PC-9 (cell line): ENCODE data around the gene RPL13A. TPM values are rescaled to one million over a fixed set of nuclear protein-coding genes. Genes with fewer than 3 reads are reported as not detected.
A peak's percentile ranks its signal among the peaks of the same experiment; 100 is the strongest.

Experiments
- BruUV-seq: library from RNA; stranded (reverse); fragments of 400-500 nt; replicated peaks from 2 replicates; lab custom pipeline; 2021; lab: Mats Ljungman, UMichigan
- CTCF ChIA-PET: fragments of 300-600 bp; sonication (Branson Sonifier 250); formaldehyde crosslinking; loops from one replicate; lab custom pipeline; 2022; ENCODE audit warnings: antibody characterized with exemption; lab: Charles Lee
- POLR2A ChIA-PET: fragments of 300-600 bp; sonication (Branson Sonifier 250); formaldehyde crosslinking; loops from one replicate; lab custom pipeline; 2022; ENCODE audit warnings: antibody characterized with exemption; ENCODE audit not compliant: unreplicated experiment; lab: Charles Lee
- DNase-seq, 2 experiments: peaks; one replicate each; pipeline versions ENCODE4 v3.0.0 to v3.0.0-alpha.2; 2015 to 2022; ENCODE audit warnings: mixed read lengths in 1 of 2
- H2AFZ ChIP-seq: fragments of 200-600 bp; sonication (generic); 2 replicates; pipeline ENCODE4 v1.8.1; 2017; ENCODE audit warnings: antibody characterized with exemption
- H3F3A ChIP-seq: fragments of 200-600 bp; sonication (generic); 2 replicates; pipeline ENCODE4 v1.8.1; 2017; ENCODE audit warnings: antibody characterized with exemption, mild to moderate bottlenecking, low read depth; ENCODE audit not compliant: insufficient read depth
- H3K27ac ChIP-seq: fragments of 200-600 bp; sonication (generic); 2 replicates; pipeline ENCODE4 v1.6.1; 2016; ENCODE audit warnings: mixed run types
- H3K27me3 ChIP-seq: fragments of 200-600 bp; sonication (generic); 2 replicates; pipeline ENCODE4 v1.6.1; 2016; ENCODE audit warnings: low read depth, mixed run types; ENCODE audit not compliant: insufficient read depth
- H3K36me3 ChIP-seq: fragments of 200-600 bp; sonication (generic); 2 replicates; pipeline ENCODE4 v1.6.1; 2016; ENCODE audit warnings: low read depth, mixed run types
- H3K4me1 ChIP-seq: fragments of 200-600 bp; sonication (generic); replicated peaks from 2 replicates; pipeline ENCODE4 v1.6.1; 2016; ENCODE audit warnings: mixed run types; ENCODE audit not compliant: insufficient read depth
- H3K4me2 ChIP-seq: fragments of 200-600 bp; sonication (generic); 2 replicates; pipeline ENCODE4 v1.6.1; 2017; ENCODE audit warnings: mixed run types
- H3K4me3 ChIP-seq: fragments of 200-600 bp; sonication (generic); 2 replicates; pipeline ENCODE4 v1.6.1; 2016; ENCODE audit warnings: mixed run types
- H3K79me2 ChIP-seq: fragments of 200-600 bp; sonication (generic); 2 replicates; pipeline ENCODE4 v1.6.1; 2017; ENCODE audit warnings: low read depth, mixed run types
- H3K9me2 ChIP-seq: fragments of 200-600 bp; sonication (generic); 2 replicates; pipeline ENCODE4 v1.8.1; 2017; ENCODE audit warnings: mild to moderate bottlenecking; ENCODE audit not compliant: insufficient read depth
- H3K9me3 ChIP-seq: fragments of 200-600 bp; sonication (generic); 2 replicates; pipeline ENCODE4 v1.8.1; 2016; ENCODE audit warnings: low read depth; ENCODE audit not compliant: insufficient read depth
- H4K20me1 ChIP-seq: fragments of 200-600 bp; sonication (generic); 2 replicates; pipeline ENCODE4 v1.8.1; 2017; ENCODE audit not compliant: insufficient read depth
- CTCF ChIP-seq: fragments of 200-600 bp; sonication (generic); conservative IDR thresholded peaks from 2 replicates; pipeline ENCODE4 v1.6.1; 2017; ENCODE audit warnings: mixed run types, antibody characterized with exemption, mild to moderate bottlenecking, moderate library complexity
- EZH2 ChIP-seq: fragments of 200-600 bp; sonication (generic); IDR thresholded peaks from 2 replicates; pipeline ENCODE4 v1.8.0; 2017; ENCODE audit warnings: antibody characterized with exemption, low read depth
- intact Hi-C: fragments of 100-400 bp; cut with micrococcal nuclease; formaldehyde crosslinking; loops from one replicate; pipeline ENCODE4 v1.10.0; 2022; ENCODE audit not compliant: unreplicated experiment
- total RNA-seq: library from RNA; stranded (reverse); gene quantifications from 2 replicates; pipeline ENCODE4 v1.2.3, GENCODE V29; 2021

RPL13A gene
- total RNA-seq, 1 experiment from 2014 or later, result 2,360 TPM

- no peak for DNase-seq
- Histone ChIP-seq H3K36me3 (no peaks in the 10 kb centered on the region; the same call in 1 of the 2 replicates), H3K4me1 (peaks cover 9% of the 10 kb centered on the region; the same call in 1 of the 2 replicates), H3K4me2 (peak overlapping the region; percentile 89), H4K20me1 (no peaks in the 10 kb centered on the region), H3K4me3 (peak overlapping the region; percentile 83; the same call in 1 of the 2 replicates), H3K9me2 (no peaks in the 10 kb centered on the region), H3K79me2 (no peaks in the 10 kb centered on the region), H3K9me3 (no peaks in the 10 kb centered on the region), H3F3A (peaks cover 46% of the 10 kb centered on the region), H2AFZ (peak overlapping the region; percentile 96), H3K27ac (no peak overlapping the region), H3K27me3 (peaks cover 37% of the 10 kb centered on the region)
- intact Hi-C loops, result loop anchor here (10.0 kb wide), 1 partner anchor 178 kb away; no protein-coding TSS in a partner anchor
- TF ChIP-seq CTCF (no peak), EZH2 (no peak)
- no TSS peak for BruUV-seq
- CTCF ChIA-PET, result interaction anchor here (0.5 to 0.6 kb wide), 5 partner anchors 13 to 315 kb away, joined by 3 to 16 read pairs (median 7); partner anchors contain the start of gene RCN3
- POLR2A ChIA-PET, result interaction anchor here (0.6 to 0.7 kb wide), 4 partner anchors 9 to 198 kb away, joined by 3 to 6 read pairs (median 4); no protein-coding TSS in a partner anchor
Measured at GRCh38 chr19:49442354-49442753, 45.1 kb upstream of the RPL13A start.

- TF ChIP-seq EZH2, result no peak
- no peak for TF ChIP-seq CTCF
- H3K79me2 ChIP-seq, result no peaks in the 10 kb centered on the region
- peak overlapping the region; percentile 96 for H2AFZ ChIP-seq
- no peak overlapping the region for H3K27ac ChIP-seq
- ChIA-PET CTCF (interaction anchor here (0.5 to 0.6 kb wide), 4 partner anchors 14 to 85 kb away, joined by 3 to 16 read pairs (median 5); partner anchors contain the start of gene RCN3), POLR2A (interaction anchor here (0.6 to 0.7 kb wide), 5 partner anchors 33 to 479 kb away, joined by 3 to 12 read pairs (median 4); no protein-coding TSS in a partner anchor)
- peaks cover 9% of the 10 kb centered on the region; the same call in 1 of the 2 replicates for H3K4me1 ChIP-seq
- no peaks in the 10 kb centered on the region; the same call in 1 of the 2 replicates for H3K36me3 ChIP-seq
- H4K20me1 ChIP-seq, result no peaks in the 10 kb centered on the region
- H3K9me2 ChIP-seq, result no peaks in the 10 kb centered on the region
- peaks cover 31% of the 10 kb centered on the region for H3K27me3 ChIP-seq
- H3K4me3 ChIP-seq, result peak overlapping the region; percentile 83
- no peaks in the 10 kb centered on the region for H3K9me3 ChIP-seq
- BruUV-seq, result no TSS peak
- intact Hi-C loops, result loop anchor here (1.0 to 10.0 kb wide), 4 partner anchors 51 to 217 kb away; partner anchors contain the start of gene DKKL1
- H3F3A ChIP-seq, result peaks cover 52% of the 10 kb centered on the region
- DNase-seq, result peak; percentile 85 to 96
- peak overlapping the region; percentile 89 for H3K4me2 ChIP-seq
Measured at GRCh38 chr19:49442771-49443365, 44.5 kb upstream of the RPL13A start.

- peaks cover 58% of the 10 kb centered on the region for H3F3A ChIP-seq
- TSS peak; percentile 70 for BruUV-seq
- H3K9me2 ChIP-seq, result no peaks in the 10 kb centered on the region
- H3K4me1 ChIP-seq, result peaks cover 9% of the 10 kb centered on the region; the same call in 1 of the 2 replicates
- TF ChIP-seq CTCF (peak; percentile 83), EZH2 (no peak)
- H4K20me1 ChIP-seq, result no peaks in the 10 kb centered on the region
- peaks cover 25% of the 10 kb centered on the region for H3K27me3 ChIP-seq
- H3K4me3 ChIP-seq, result peak overlapping the region; percentile 83
- intact Hi-C loops, result loop anchor here (1.0 to 10.0 kb wide), 4 partner anchors 51 to 217 kb away; partner anchors contain the start of gene DKKL1
- peak; percentile 84 to 92 for DNase-seq
- H3K79me2 ChIP-seq, result peaks cover 4% of the 10 kb centered on the region; the same call in 1 of the 2 replicates
- peak overlapping the region; percentile 89 for H3K4me2 ChIP-seq
- H3K27ac ChIP-seq, result no peak overlapping the region
- peaks cover 4% of the 10 kb centered on the region; the same call in 1 of the 2 replicates for H3K36me3 ChIP-seq
- CTCF ChIA-PET, result interaction anchor here (0.6 kb wide), 1 partner anchor 19 kb away, joined by 5 read pairs; no protein-coding TSS in a partner anchor
- peak overlapping the region; percentile 96 for H2AFZ ChIP-seq
- H3K9me3 ChIP-seq, result no peaks in the 10 kb centered on the region
- POLR2A ChIA-PET, result interaction anchor here (0.6 kb wide), 2 partner anchors 45 to 480 kb away, joined by 4 to 12 read pairs; no protein-coding TSS in a partner anchor
Measured at GRCh38 chr19:49443366-49444099, 43.9 kb upstream of the RPL13A start.
